HepG2 (cell line): ENCODE data around the gene CAND1.

ENCODE experiments used
- CTCF ChIP-seq: sonication (generic); formaldehyde crosslinking; IDR thresholded peaks from 2 replicates; pipeline ENCODE4 v1.5.0; 2020; ENCODE audit warnings: mild to moderate bottlenecking, missing genetic modification reagents, moderate library complexity
- DR1 ChIP-seq: sonication (generic); formaldehyde crosslinking; IDR thresholded peaks from 2 replicates; pipeline ENCODE4 v1.8.0; 2021; ENCODE audit warnings: mild to moderate bottlenecking, missing genetic modification reagents, inconsistent platforms
- MTF1 ChIP-seq: sonication (generic); formaldehyde crosslinking; IDR thresholded peaks from 2 replicates; pipeline ENCODE4 v1.5.0; 2020; ENCODE audit warnings: missing genetic modification reagents
- POLR2A ChIP-seq, 2 experiments: IDR thresholded peaks; 2 replicates each; pipeline ENCODE4 v1.6.1; 2011; ENCODE audit warnings: low read depth in 2 of 2, low read length in 2 of 2, mild to moderate bottlenecking in 1 of 2, moderate library complexity in 1 of 2; ENCODE audit not compliant: insufficient read depth in 1 of 2
- SSRP1 ChIP-seq: IDR thresholded peaks from 2 replicates; pipeline ENCODE4 v1.6.1; 2016; ENCODE audit warnings: control low read depth
- TBX2 ChIP-seq: sonication (generic); formaldehyde crosslinking; IDR thresholded peaks from 2 replicates; pipeline ENCODE4 v1.5.0; 2020; ENCODE audit warnings: missing genetic modification reagents, mild to moderate bottlenecking, borderline replicate concordance
- TCF12 ChIP-seq, 2 experiments: fragments of 450-650 bp in 1 of 2; sonication (generic) in 1 of 2; formaldehyde crosslinking in 1 of 2; IDR thresholded peaks; 2 replicates each; pipeline versions ENCODE4 v1.6.1 to v1.8.0; 2017 to 2022; ENCODE audit warnings: antibody characterized with exemption in 1 of 2, mild to moderate bottlenecking in 1 of 2, missing genetic modification reagents in 1 of 2, moderate library complexity in 1 of 2
- TGIF2 ChIP-seq: IDR thresholded peaks from 2 replicates; pipeline ENCODE4 v1.6.1; 2016; ENCODE audit warnings: control low read depth, missing compliant biosample characterization
- ZBTB21 ChIP-seq: sonication (generic); formaldehyde crosslinking; IDR thresholded peaks from 2 replicates; pipeline ENCODE4 v1.4.0; 2020; ENCODE audit warnings: missing genetic modification reagents
- ZNF274 ChIP-seq: sonication (generic); formaldehyde crosslinking; IDR thresholded peaks from 2 replicates; pipeline ENCODE4 v1.5.1; 2020; ENCODE audit warnings: mild to moderate bottlenecking, missing genetic modification reagents
- ZNF292 ChIP-seq: sonication (generic); formaldehyde crosslinking; IDR thresholded peaks from 2 replicates; pipeline ENCODE4 v1.8.1; 2022; ENCODE audit warnings: mild to moderate bottlenecking, low read depth, missing genetic modification reagents, borderline replicate concordance
- ZNF660 ChIP-seq: sonication (generic); formaldehyde crosslinking; IDR thresholded peaks from 2 replicates; pipeline ENCODE4 v1.5.1; 2020; ENCODE audit warnings: mild to moderate bottlenecking, low read depth, missing genetic modification reagents, borderline replicate concordance
- TF ChIP-seq, protein P1 (sequence below): sonication (generic); formaldehyde crosslinking; IDR thresholded peaks from 2 replicates; pipeline ENCODE4 v1.4.0; 2020; ENCODE audit warnings: missing genetic modification reagents

DNA sequence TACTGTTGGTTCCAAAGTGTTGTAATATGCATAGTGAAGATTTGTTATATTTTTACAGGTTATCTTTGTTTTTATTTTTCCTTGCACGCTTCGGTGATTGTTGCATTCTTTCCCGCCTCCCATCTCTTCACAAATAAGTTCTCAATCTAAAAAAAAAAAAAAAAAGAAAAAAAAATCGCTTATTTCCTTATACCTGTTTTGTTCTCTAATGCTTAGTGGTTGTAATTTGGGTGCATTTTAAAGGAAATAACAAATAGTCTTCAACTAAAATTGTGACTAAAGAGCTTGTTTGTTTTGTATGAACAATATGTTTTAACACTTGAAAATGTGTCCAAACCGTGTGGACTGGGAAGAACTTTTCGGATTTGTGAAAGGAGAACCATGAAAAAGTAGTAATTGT, 1.5 kb downstream of the CAND1 start:
- no peak for TF ChIP-seq ZNF292 (CRISPR knock-in tag)
- TF ChIP-seq MTF1 (CRISPR knock-in tag): no peak
- no peak for TF ChIP-seq TGIF2
- TF ChIP-seq CTCF (CRISPR knock-in tag): no peak
- no peak for TF ChIP-seq TBX2 (CRISPR knock-in tag)
- no peak for TF ChIP-seq SSRP1 (CRISPR knock-in tag)
- TF ChIP-seq, protein P1, sequence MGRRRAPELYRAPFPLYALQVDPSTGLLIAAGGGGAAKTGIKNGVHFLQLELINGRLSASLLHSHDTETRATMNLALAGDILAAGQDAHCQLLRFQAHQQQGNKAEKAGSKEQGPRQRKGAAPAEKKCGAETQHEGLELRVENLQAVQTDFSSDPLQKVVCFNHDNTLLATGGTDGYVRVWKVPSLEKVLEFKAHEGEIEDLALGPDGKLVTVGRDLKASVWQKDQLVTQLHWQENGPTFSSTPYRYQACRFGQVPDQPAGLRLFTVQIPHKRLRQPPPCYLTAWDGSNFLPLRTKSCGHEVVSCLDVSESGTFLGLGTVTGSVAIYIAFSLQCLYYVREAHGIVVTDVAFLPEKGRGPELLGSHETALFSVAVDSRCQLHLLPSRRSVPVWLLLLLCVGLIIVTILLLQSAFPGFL (CRISPR knock-in tag): no peak
- no peak for TF ChIP-seq DR1
- TF ChIP-seq ZNF660: no peak
- TF ChIP-seq TCF12 (IDR thresholded peaks at IDR 0.05): no peak
- TF ChIP-seq TCF12 (CRISPR knock-in tag; IDR thresholded peaks at IDR 0.05): no peak
- no peak for TF ChIP-seq ZNF274 (CRISPR knock-in tag)
- no peak for TF ChIP-seq ZBTB21 (CRISPR knock-in tag)
- no peak for TF ChIP-seq POLR2A (IDR thresholded peaks at IDR 0.05; ENCODE audit: insufficient read depth in 1 of 2, low read depth in 2 of 2, low read length in 2 of 2)
